HG03378 (cell line): ENCODE measurements around the gene DERL2.
"Not testable (repeated sequence)": the region's sequence is repeated elsewhere in the genome, so short reads cannot be mapped to it uniquely, and the experiment has no call there.

ENCODE experiments used
- ATAC-seq: cut with Tn5 transposase; IDR thresholded peaks from one replicate; pipeline ENCODE4 v1.9.1; 2021; ENCODE audit warnings: mild to moderate bottlenecking, moderate library complexity; ENCODE audit not compliant: unreplicated experiment

The DERL2 gene

DNA sequence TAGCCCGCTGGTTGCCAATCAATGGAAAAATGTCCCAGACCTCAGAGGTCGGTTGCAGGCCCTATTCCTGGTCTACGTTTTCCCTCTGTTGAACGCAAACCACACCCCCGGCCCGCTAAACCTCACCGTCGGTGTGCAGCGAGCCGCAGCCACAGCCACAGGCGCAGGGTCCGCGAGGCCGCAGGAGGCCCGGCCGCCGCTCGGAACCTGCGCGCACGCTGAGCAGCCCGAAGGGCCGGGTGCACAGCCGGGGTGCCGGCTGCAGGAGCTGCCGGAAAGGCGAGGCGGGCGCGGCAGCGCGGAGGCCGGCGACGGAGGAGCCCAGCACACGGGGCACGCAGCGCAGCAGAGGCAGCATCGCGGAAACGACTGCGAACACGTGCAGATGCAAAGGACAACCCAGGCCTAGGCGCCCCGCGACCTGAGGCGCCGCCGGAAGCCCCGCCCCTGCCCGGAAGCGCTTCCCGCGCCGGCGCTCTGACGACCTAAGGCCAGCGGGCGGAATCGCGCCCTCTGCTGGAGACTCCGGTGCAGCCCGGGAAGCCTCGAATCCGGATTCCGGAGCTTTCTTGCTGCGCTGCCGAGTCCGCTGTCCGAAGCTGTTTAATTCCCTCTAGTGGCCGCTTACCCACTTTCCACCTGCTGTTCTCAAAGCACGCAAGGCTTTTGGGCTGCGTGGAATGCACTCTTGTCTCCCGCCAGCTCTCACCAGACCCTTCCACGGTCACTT, 47.1 kb downstream of the DERL2 start, which contains the start of gene C1QBP:
Gene C1QBP, minus strand, starts transcription at position 440 of the 730 bp plus-strand sequence. Its CDS starts 82 bp downstream, at position 358.
- ATAC-seq, result peak; percentile 64

DNA sequence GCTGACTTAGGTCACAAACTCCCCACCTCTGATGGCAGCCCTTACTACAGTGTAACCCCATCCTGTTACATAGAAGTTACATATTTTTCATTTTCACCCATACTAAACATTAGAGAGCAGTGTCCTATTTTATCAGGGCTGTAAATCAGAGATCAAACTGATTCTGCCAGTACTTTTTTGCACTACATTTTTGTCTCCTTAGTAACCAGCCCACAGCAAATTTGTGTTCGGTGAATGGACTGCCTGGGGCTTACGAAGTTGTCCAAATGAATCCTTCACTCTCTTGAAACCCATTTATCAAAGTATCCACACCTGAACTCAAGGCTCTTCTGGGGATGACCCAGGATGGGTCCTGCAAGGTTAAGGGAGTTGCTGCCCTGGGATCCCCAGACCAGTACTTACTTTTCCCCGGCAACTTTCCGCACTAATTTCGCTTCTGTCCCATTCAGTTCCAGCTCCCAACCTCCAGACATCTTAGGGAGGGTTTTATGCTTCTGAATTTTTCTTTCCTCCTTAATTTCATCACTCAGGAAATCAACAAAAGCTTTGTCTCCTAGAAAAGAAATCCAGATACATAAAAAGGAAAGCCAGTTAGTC, 48.2 kb downstream of the DERL2 start:
- ATAC-seq, result no peak

DNA sequence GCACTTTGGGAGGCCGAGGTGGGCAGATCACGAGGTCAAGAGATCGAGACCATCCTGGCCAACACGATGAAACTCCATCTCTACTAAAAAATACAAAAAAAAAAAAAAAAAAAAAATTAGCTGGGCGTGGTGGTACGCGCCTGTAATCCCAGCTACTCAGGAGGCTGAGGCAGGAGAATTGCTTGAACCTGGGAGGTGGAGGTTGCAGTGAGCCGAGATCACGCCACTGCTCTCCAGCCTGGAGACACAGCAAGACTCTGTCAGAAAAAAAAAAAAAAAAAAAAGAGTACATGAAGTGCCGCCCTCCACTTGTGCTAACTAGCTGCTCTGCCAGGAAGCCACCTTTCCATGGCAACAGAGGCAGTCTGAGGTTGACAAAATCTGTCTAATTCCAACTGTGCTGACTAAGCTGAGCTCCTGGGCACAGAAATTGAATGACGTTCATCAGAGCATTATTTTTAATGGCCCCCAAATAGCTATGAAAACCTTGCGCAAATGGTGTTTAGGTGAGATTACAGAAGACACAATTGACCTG, 50.1 kb downstream of the DERL2 start:
- not testable (repeated sequence) for ATAC-seq

DNA sequence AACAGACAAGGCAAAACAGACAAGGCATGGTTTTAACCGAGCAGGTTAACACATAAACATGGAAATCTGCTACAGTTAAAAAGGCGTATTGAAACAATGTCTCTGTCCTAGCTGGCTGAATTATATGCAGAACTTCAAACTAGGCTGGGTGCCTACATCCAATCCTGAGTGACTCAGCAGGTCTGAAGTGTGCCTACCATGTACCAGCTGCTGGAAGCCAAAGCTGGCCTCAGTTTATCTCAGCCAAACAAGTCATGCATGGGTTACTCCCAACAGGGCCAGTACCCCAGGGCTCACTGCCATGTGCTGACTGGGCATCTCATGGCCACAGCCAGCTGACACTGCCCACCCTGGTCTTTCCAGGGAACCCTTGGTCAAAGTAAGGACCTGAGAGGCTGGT, 51.0 kb downstream of the DERL2 start:
- no peak for ATAC-seq

DNA sequence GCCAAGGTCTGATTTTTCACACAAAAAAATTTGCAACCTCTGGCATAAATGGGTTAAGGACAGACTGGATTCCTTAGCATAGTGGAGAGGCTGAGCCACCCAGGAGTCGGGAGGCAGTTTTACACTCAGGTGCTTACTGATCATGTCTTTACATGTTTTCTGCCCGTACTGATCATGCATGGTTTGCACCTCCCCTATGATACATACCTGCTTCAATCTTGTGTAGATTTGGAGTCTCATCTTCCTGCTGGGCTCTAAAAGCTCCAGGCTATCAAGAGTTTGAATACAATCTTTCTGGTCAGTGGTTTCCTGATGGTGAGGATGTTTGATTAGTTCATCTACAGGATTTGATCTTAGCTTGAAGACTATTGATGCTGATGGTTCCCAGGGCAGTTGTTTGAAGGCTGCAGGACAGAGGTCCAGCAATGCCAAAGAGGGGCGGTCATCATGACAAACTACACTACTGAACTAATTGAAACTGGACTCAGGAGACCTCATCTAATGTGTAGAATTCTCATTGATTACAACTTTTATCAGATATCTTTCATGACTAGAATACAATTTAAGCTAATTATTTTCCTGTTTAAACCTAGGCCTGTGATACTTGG, 53.9 kb downstream of the DERL2 start:
- ATAC-seq, result no peak

DNA sequence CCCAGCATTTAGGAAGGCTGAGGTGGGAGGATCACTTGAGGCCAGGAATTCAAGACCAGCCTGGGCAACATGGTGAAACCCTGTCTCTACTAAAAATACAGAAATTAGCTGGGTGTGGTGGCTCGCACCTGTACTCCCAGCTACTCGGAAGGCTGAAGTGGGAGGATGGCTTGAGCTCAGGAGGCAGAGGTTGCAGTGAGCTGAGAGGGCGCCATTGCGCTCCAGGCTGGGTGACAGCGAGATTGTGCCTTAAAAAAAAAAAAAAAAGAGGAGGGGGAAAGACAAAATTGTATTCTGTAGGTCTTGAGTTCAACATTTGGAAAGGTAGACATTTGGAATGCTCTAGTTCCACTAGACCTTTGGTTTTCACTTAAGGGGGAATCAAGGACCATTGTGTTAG, 54.7 kb downstream of the DERL2 start:
- ATAC-seq, result not testable (repeated sequence)

DNA sequence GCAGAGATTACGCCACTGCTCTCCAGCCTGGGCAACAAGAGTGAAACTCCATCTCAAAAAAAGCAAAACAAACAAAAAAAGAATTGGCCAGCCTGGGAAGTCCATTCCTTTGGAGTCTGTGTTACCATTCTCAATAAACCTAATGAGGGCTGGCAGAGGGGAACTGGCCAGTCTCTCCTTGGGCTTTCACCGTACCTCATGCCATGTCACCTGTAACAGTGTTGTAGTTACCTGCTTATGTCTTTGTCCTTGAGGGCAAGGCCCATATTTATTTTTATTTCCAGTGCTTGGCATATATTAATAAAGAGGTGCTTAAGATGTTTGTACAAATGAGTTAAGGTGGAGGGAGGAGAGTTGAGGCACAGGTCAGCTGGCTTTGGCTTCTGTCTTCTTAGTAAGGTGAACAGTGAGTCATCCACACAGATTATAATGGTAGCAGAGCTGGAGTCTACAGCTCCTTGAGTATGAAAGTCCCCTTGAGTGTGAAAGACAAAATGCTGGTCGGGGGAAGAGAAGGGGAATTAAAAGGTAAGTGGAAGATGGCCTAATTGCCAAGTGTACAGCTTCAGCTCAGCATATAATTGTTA, 55.5 kb downstream of the DERL2 start:
- ATAC-seq, result no peak

DNA sequence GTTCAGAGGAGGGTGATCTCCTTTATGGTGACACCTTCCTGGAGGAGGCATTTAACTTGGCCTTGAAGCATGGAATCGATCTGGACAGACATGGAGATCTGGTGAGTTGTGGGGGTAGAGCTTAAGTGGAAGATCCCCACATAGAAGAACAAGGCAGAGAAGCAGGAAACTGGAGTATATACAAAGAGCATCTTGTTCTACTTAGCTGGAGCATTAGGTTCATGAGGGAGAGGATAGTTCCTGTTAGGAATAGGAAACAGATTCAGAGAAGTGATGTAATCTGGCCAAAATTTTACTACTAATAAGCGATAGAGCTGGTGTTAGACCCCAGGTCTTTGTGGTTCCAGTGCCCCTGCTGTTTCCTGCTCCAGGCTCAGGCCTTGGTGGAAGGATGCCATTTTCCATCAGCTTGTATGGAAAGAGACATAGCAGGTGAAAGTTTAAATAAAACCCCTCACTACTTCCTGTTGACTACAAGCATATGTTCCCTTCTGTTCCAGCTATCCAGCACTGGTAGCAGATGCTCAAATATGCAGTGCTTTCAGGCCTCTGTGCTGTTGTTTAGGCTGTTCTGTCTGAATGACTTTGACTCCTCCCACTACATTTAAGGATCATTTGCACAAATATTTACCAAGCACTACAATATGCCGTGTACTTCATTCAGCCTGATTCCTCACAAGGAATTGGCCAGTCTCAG, 56.6 kb downstream of the DERL2 start:
- ATAC-seq, result no peak

DNA sequence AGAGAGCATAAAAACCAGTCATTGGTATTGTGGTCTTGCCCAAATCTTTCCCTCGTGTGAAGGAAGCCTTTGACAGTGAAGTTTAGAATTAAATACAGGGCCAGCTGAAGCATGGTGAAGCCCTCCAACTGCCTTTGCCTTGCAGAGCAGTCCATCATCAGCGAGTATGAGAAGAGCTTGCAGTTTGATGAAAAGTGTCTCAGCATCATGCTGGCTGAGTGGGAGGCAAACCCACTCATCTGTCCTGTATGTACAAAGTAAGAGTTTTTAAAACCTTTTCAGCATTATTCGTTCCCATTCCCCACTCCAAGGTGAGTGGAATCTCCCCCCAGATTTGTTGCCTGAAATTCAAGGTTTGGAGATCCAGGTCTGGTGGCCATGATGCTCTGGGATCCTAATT, 60.2 kb downstream of the DERL2 start:
- no peak for ATAC-seq

DNA sequence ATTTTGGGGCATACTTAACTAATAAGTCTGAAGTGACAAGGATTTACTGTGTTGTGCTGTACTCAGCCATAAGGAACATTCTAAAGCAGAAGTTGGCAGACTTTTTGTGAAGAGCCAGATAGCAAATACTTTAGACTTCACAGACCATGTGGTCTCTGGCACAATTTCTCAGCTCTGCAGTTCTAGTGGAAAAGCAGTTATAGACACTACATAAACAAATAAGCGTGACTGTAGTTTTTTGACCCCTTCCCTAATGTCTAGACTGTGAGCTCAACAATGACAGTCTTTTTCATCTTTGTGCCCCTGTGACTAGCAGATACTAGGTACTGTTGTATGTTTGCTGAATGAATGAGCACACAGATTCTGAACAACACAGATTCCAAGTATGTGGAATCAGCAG, 61.1 kb downstream of the DERL2 start:
- ATAC-seq, result no peak

DNA sequence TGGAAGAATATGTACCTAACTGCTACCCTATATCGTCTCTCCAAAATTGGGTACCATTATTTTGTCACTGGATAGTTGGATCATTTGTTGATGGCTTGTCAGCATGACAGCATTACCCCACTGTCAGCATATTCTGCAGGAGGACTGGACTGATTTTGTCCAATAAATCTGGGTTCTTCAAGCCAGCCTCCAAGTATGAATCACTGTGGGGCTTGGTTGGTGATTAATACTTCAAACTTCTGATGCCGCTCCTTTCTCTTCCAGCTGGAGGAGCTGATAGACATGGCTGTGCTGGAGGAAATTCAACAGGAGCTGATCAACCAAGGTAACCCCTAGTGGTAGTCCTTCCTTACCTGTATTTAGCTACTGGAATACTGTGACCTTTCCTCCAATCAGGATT, 63.5 kb downstream of the DERL2 start:
- no peak for ATAC-seq
